Ramos (cell line): ENCODE measurements around the gene HECW1.

Experiments
- in situ Hi-C: fragments of 300-500 bp; cut with MboI; formaldehyde crosslinking; loops from one replicate; pipeline ENCODE4 v1.14.3; 2022; ENCODE audit warnings: low sequenced_read_pairs; ENCODE audit not compliant: unreplicated experiment

The HECW1 gene

DNA sequence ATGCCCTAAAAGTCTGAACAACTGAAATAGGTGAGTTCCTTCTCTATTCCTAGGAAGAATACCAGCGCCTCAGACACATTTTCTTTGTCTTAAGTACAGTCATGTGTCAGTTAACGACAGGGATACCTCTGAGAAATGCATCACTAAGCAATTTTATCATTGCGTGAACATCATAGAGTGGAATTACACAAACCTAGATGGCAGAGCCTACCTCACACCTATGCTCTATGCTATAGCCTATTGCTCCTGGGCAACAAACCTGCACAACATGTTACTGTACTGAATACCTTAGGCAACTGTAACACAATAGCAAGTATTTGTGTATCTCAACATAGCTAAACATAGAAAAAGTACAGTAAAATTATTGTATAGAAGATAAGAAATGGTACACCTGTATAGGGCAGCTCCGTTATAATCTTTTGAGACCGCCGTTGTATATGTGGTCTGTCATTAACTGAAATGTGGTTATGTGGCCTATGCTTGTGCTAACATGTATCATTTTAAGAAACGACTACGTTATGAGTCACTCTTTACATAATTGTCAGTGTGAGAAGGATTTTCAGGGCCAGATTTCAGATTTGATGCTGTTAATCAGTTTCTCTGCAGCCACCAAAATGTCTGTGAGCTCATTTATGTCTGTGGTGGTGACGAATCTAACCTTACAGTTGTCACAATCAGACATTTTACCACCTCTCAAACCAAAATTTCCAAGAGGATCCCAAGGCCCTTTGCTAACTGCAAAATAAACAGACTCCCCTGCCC, 404.3 kb downstream of the HECW1 start:
- in situ Hi-C loops: no loop called here

DNA sequence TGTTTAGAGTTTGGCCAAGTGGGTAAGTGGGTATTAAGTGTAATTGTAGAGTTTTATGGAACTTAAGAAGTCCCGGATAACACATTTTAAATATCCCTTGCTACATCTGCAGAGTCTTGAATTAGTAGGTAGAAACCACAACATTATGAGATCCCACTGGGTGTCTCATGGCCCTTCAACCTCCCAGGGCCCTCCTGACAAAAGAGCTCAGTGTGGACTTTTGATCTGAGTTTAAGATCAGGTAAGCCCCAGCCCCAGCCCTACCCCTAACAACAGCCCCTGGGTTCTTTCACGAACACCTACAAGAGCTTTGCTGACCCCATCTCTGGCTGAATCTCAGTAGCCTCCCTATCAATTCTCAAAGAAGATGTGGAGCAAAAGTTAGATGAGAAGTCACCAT, 405.0 kb downstream of the HECW1 start:
- in situ Hi-C loops: no loop called here

DNA sequence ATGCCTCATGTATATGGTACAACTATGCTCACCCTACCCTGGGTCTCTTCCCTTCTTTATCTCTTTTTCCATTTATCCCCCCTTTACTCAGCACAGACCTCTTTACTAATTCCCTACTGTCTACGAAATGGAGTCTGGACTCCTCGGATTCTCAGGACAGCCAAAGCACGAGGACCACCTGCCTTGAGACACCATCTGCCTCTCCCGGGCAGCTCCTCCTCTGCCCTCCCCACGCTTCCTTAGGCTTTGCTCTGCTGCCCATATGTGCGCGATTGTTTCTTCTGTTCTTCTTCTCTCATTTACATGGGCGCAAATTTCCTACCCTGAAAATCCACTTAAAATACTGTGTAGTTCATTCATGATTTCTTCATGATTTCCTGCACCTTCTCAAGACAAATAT, 407.8 kb downstream of the HECW1 start:
- in situ Hi-C loops: no loop called here

DNA sequence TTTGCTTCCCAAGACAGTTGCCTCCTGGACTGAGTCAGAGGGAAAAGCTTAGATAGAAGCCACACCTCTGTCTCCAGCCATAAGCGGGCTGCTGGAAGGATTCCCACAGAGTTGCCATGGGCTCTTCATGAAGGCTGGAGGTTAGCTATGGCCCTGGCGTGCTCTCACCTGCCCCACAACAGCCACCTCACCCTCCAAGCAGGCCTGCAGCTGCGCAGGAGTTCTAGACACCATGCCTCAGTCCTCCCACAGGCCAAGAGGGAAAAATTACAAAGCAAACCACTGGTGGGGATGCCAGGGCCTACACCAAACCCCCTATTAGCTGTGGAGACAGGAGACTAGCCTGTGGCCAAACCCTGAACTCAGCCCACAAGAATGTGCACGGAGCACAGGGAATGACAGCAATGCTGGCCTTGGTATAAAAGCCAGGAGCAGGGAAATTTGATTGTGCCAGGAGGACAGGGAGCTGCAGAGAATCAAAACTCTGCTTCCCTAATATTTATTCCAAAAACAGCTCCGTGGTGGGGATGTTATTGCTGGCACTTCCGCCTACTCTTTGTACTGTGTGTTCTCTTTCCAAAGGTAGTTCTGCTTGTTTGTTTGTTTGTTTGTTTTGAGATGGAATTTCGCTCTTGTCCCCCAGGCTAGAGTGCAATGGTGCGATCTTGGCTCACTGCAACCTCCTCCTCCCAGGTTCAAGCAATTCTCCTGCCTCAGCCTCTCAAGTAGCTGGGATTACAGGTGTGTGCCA, 410.1 kb downstream of the HECW1 start:
- in situ Hi-C loops: no loop called here

DNA sequence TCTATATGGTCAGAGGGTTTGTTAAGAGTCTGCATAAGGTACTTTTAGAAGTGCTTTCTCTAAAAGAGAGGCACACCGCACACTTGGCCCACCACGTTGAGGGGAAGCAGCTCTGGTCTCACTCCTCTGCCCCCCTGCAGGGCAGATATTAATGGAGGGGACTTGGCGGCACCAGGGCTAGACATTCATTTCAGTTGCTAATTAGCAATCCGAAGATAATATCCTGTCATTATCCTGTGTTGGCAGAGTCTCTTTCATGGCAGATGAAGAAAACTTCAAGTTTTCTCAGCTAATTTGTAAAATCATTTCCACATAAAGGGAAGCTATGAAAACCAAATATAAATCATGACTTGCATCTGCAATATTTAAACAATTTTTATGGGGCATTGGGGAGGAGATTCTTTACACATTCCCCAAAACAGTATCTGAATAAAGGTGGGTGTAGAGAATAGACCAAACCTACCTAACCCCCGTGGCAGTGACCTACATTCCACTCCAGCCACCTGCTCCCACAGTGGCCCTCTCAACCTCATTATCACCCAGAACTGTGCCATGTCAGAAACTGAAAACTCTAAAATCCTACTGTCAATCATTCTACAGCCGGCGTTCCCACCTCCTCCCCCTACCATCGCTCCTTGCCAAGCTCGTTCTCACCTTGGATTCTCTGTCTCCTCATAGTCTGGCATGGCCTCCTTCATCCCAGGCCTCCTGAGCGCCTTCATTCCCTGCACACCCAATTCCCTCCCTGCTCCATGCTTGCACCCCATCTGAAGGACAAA, 416.3 kb downstream of the HECW1 start:
- in situ Hi-C loops: no loop called here

DNA sequence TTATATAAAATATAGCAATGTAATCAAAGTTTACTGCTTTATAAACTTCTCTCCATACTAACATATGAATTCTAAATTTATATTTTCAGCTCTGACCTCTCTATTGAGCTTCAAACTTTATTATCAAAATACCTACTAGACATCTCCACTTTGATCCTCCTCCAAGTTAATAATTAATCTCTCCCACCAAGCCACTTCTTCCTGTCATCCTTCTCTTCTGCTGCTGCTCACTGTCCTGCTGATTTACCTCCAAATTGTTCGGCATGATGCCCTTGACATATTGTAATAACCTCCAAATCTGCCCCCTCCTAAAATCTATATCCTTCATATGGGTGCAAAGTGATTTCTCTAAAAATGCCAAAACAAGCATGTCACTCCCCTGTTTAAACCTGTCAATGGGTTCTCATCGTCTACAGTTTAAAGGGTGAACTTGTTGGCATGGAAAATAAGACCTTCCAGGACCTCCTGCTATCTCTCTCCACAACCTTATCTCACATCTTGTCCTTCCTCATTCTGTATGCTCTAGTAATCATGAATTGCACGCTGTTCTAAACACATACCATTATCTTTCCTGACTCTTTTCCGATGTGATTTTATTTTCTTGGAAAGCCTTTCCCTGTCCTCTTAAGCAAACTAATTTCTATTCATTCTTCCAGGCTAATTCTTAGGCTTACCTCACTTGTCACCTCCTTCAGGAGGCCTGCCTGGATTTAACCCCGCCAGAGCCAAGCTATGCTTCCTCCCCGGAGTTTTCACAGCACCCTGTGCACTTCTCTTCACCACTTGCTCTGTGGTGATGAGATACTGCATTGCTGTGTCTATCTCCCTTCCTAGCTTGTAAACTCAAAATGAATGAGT, 418.3 kb downstream of the HECW1 start:
- in situ Hi-C loops: no loop called here

DNA sequence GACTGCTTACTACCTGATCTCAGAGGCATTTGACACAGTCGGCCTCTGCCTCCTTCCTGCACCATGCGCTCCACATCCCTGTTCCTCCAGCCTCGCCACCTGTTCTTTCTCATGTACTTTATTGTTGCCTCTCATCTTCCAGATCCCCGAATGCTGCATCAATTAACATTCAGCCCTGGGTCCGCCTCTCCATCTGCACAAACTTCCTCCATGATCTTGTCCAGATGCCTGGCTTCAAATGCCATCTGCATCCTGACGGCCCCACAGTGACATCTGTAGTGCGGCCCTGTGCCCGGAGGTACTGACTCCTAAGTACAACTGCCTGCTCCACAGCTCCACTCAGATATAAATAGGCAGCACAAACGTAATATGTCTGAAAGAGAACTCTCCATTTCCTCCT, 419.3 kb downstream of the HECW1 start:
- in situ Hi-C loops: no loop called here

DNA sequence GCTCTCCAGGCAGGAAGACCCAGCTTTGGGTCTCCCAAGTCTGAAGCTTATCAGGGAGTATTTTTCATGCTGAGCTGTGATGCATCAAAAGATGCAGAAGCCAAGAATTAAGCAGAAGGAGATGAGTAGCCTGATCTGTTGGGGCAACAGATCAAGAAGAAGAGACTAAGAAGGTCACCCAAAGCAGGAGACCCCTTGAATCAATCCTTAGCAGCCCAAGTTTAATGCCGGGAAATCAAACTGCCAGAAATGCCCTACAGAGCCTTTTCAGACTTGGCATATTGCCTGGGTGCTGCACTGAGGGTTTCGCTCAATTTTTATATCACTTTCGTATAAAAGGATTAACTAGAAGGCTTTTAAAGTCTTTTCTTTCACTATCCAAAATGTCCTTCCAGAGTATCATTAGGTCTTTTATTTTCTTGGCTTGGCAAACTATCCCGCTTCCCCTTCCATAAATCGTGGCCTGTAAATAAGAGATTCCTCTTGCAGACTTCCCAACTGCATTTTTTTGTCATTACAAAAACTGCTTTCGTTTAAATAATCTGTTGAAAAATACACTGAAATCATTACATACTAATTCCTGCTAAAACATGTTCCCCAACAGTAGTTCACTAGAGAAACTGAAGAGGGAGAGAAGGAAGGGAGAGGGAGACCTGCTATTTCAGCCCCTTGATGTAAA, 421.5 kb downstream of the HECW1 start:
- in situ Hi-C loops: no loop called here

DNA sequence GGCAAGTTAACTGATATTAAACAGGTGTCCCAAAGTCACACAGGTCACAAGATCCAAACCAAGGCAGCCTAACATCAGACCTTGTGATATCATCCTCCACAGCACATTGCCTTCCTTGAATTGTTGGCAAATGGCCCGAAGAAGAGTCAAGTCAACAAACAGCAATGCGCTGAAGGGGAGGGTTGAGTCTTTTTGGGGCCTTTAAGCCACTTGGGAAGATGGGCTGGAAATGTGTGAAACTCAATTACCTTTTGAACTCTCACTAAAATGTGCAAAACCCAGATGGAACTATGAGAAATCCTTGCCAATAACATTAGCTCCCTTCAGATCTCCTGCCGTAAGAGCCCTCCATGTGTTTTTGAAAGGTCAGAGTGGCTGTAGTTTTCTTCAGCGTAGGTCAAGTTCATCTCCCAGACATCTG, 422.6 kb downstream of the HECW1 start:
- in situ Hi-C loops: no loop called here

DNA sequence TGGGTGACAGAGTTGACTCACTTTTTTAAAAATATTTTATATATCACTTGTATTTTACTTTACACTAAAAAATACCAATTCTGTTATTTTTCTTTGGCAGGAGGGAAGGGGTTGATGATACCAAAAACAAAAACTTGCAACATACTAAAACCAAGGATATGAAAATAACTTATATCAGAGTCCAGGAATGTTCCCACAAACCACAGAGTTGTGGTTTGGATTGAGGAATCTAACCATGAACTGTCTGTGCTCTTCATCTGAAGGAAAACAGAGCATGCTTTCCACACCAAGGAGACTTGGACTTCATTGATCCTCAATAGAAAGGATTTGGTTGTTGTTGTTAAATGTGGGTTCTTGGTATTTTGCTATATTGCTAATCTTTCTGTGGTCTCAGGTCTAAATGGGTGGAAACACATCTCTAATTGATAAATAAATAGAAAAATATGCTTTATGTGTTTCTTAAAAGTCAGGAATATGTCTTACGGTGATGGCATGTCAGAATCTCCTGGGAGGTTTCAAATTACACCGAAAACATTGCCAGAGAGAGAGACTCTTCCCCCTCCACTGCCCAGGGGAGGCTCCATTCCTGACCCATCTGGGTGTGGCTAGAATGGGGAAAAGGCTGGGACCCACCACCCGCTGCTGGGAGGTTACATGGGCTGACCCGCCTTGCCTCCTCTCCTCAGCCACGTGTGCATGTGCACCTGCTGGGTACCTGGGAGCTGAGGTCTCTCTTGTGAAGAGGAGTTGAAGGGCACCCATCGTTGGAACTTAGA, 423.6 kb downstream of the HECW1 start:
- in situ Hi-C loops: no loop called here

DNA sequence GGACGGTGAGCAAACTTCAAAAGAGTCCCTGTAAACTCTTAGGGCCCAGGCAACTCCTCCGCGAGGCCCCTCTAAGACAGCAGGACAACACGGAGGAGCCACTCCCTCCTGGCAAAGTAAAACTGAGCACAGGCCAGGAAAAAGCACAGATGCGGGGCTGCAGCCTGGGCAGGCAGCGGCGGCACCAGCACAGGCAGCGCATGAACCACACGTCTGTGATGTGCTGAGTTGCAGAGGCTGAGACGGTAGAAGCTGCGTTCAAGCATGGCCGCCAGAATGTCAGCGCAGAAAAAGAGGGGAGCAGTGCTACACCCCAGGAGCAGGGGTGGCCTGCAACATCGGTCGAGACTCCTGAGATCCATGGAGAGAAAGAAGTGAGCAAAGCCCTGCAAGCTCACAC, 424.3 kb downstream of the HECW1 start:
- in situ Hi-C loops: no loop called here

DNA sequence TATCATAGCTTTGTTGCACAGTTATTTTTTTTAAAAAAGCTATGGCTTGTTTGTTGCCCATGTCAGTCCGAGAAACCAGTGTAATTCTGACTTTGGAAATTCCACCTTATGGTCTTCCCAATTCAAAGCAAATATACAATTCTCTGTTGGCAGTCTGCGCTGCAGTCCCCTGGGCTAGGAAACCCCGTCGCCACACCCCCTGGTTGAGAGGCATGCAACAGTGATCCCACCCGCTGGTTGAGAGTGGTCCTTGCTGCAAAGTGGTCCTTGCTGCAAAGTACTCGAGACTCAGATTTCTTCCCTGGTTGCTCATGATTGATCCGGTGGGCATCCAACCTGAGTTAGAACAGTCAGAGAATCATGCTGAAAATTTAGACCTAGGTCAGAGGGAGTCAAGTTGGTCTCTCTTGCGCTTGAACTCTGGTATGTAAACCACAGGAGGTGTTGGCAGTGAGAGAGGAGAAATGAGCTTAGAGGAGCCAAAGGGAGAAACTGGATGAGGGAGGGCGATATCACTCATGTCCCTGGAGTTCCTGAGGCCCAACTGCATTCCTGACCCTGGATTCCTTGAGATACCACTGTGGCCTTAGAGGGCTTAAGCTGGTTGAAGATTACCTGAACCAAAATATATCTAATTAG, 425.4 kb downstream of the HECW1 start:
- in situ Hi-C loops: no loop called here

DNA sequence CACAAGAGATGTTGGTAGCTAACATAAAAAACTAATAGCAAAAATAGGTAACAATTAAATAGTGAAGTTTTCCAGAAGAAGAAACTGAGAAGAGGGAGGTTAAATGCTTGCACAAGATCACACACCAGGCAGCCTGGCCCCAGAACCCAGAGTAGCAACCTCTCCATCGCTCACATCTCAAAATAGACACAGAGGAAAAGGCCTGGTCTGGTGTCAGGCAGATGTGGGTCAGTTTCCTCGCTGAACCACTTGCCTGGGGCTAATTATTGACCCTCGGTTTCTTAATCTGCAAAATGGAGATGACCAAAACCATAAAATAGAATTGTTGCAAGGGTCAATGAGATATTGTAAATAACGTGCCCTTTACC, 425.9 kb downstream of the HECW1 start:
- in situ Hi-C loops: no loop called here

DNA sequence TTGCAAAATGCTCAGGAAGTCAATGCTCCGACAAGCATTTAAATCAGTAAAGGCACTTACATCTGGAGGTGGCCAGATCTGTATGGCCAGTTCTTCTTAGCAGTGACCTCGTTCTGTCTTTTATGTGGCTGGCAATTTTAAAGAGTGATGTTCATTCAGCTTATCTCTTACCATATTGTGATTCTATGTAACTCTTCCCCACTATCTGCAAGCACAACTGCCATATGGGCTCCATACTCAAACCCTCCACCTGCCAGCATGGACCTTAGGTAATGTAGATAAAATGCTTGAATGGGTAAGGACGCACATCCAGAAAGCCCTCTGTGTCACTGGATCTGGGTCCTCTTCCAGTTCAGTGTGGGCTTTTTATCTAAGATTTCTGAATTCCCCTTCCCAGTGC, 428.0 kb downstream of the HECW1 start:
- in situ Hi-C loops: no loop called here

DNA sequence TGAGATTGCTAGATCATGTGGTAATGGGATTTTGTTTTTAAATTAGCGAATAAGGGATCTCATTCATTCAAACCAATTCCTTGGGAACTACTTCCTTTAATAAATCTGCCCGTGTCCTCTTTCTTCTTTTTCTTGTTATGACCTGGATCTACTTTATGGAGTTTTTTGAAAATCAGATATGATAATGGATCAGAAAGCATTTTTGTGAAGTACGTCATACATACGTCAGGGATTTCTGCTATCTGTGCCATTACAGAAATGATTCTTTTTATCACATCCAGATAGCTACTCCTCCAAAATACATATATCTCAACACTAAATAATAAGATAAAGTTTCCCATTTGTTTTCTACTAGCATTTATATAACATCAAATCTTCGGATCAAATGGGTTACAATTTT, 430.3 kb downstream of the HECW1 start:
- in situ Hi-C loops: no loop called here

DNA sequence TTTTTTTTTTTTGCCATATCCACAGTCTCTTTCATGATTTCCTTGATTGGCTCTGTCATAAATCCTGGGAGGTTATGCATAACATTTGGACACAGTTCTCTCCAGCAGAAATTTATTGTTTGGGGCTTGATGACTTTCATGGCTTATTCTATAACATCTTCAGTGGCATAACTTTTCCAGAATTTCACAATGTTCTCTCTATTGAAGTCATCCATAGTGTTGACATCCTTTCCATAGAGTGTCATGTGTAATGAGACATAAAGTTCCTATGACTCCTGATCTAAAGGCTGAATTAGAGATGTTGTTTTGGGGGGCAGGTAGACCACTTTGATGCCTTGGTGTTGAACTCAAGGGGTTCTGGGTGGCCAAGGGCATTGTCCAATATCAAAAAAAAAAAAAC, 433.8 kb downstream of the HECW1 start:
- in situ Hi-C loops: no loop called here

DNA sequence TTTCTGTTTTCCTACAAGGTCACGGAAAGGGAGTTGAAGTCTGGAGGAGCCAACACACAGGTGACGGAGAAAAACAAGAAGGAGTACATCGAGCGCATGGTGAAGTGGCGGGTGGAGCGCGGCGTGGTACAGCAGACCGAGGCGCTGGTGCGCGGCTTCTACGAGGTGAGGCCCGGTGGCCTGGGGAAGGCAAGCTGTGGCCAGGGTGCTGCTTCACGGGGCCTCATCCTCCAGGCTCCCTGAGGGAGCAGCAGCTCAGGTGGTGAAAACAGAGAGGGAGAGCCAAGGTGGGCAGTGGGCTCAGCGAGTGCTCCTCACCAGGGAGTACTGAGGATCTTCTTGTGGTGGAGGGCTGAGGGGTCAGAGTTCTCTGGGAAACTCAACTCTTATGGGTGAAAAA, 438.0 kb downstream of the HECW1 start:
- in situ Hi-C loops: loop anchor here (25.0 kb wide), 1 partner anchor 287 kb away; no protein-coding TSS in a partner anchor

DNA sequence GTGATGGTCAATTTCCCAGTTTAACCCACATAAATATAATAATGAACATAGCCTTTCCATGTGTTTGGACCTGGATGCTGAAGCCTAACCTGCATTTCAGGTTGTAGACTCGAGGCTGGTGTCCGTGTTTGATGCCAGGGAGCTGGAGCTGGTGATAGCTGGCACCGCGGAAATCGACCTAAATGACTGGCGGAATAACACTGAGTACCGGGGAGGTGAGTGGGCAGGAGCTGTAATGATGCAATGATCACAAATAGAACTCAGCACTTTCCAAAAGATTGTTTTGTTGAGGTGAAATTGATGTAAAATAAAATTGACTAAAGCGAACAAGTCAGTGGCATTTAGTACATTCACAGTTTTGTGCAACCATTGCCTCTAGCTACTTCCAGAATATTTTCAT, 439.7 kb downstream of the HECW1 start:
- in situ Hi-C loops: loop anchor here (25.0 kb wide), 1 partner anchor 285 kb away; no protein-coding TSS in a partner anchor
